Occipital lobe (tissue), 2 donors: ENCODE results near the gene S1PR3. TPM values are rescaled to one million over a fixed set of nuclear protein-coding genes. Genes with fewer than 3 reads are reported as not detected.
"Not testable (repeated sequence)": the region's sequence is repeated elsewhere in the genome, so short reads cannot be mapped to it uniquely, and the experiment has no call there.

Experiments
- DNase-seq: peaks from one replicate; lab custom pipeline; 2025; lab: John Stamatoyannopoulos, UW
- total RNA-seq: library from RNA; depleted of rRNA; stranded (reverse); fragments of >200 nt; gene quantifications from one replicate; pipeline ENCODE4 v1.2.3, GENCODE V29; 2014

Gene S1PR3
- total RNA-seq, result 7.6 TPM

GRCh38 chr9:88991066-88992034, at the start of gene S1PR3:
S1PR3 (plus strand) TSS chr9:88991468; CDS start chr9:89001201, 9,733 bp downstream.
- no peak for DNase-seq

GRCh38 chr9:88941586-88941985, 49.7 kb upstream of the S1PR3 start:
- not testable (repeated sequence) for DNase-seq

- DNase-seq, result no peak
These were observed 48.9 kb upstream of the S1PR3 start for GRCh38 chr9:88942411-88942810.

GRCh38 chr9:88945636-88946333, 45.5 kb upstream of the S1PR3 start:
- DNase-seq, result no peak

GRCh38 chr9:88947581-88948573, 43.4 kb upstream of the S1PR3 start:
- DNase-seq, result no peak

GRCh38 chr9:88949425-88949824, 41.8 kb upstream of the S1PR3 start:
- no peak for DNase-seq

GRCh38 chr9:88949961-88950340, 41.3 kb upstream of the S1PR3 start:
- DNase-seq, result peak; percentile 8

GRCh38 chr9:88950341-88951154, 40.7 kb upstream of the S1PR3 start:
- DNase-seq, result no peak

- DNase-seq, result no peak
These were observed 40.1 kb upstream of the S1PR3 start for GRCh38 chr9:88951155-88951542.

GRCh38 chr9:88952086-88952615, 39.1 kb upstream of the S1PR3 start:
- no peak for DNase-seq

- no peak for DNase-seq
These were observed 38.3 kb upstream of the S1PR3 start for GRCh38 chr9:88952976-88953375.

- DNase-seq, result no peak
These were observed 37.8 kb upstream of the S1PR3 start for GRCh38 chr9:88953381-88954029.

GRCh38 chr9:88954066-88954465, 37.2 kb upstream of the S1PR3 start:
- DNase-seq, result no peak

GRCh38 chr9:88957526-88957925, 33.7 kb upstream of the S1PR3 start:
- no peak for DNase-seq

GRCh38 chr9:88959727-88960469, 31.4 kb upstream of the S1PR3 start:
- DNase-seq, result no peak

- DNase-seq, result no peak
These were observed 30.6 kb upstream of the S1PR3 start for GRCh38 chr9:88960632-88961031.

GRCh38 chr9:88965473-88965872, 25.8 kb upstream of the S1PR3 start:
- DNase-seq, result no peak

- DNase-seq, result no peak
These were observed 24.2 kb upstream of the S1PR3 start for GRCh38 chr9:88966894-88967676.
